HG02973 (cell line): ENCODE measurements around the gene PREX1.

Experiments used
- ATAC-seq: cut with Tn5 transposase; IDR thresholded peaks from one replicate; pipeline ENCODE4 v1.9.1; 2021; ENCODE audit warnings: moderate library complexity; ENCODE audit not compliant: unreplicated experiment

The PREX1 gene

DNA sequence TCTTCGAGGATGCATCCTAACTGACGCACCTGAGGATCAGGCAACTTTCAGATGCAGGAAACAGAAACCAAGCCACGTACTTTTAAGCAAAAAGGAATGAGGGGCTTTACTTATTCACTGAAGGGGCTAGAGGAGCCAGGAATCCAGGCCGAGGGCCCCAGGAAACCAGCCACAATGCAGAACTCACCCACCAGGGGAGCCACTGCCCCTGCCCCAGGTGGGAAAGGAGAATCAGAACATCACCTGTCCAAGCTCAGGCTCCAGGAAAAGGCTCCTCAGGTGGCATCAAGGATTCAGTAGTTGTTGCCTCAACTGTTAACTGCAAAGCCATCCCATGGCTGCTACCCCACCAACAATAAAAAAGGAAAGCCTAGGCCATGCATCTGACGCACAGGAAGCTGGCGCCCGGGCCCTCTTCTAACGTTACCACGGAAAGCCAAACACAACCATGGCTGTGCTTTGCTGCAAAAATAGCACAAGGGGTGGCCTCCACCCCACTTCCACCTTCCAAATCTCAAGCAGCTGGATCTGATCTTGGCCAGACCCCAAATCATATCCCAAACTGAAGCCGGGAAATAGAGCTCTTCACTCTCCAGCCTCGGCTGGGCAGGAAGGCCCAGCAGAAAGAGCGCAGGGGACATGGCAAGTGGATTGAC is 121.0 kb downstream of the PREX1 start:
- no peak for ATAC-seq

DNA sequence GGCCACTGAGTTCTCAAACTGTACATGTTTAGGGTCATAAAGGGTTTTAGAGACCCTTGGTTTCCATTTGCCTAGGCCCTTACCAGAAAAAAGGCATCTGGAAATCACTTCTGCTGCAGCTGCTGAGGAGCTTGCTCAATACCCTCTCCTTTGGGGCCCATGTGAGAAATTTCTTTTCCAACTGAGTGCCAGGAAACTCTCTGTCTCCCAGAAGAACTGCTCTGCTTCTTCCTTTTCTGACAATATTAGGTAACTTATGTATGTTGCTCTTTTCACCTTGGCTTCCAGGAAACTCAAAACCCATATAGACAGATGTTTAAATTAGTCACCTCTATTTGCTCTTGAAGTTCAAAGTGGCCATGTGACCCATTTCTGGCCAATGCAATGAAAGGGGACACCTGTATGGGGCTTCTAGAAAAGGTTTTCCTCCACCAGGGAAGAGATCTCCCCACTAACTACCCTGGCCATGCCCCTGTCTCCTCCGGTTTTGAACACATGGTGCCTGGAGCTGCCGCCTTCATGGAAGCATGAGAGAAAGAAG is 121.6 kb downstream of the PREX1 start:
- no peak for ATAC-seq

DNA sequence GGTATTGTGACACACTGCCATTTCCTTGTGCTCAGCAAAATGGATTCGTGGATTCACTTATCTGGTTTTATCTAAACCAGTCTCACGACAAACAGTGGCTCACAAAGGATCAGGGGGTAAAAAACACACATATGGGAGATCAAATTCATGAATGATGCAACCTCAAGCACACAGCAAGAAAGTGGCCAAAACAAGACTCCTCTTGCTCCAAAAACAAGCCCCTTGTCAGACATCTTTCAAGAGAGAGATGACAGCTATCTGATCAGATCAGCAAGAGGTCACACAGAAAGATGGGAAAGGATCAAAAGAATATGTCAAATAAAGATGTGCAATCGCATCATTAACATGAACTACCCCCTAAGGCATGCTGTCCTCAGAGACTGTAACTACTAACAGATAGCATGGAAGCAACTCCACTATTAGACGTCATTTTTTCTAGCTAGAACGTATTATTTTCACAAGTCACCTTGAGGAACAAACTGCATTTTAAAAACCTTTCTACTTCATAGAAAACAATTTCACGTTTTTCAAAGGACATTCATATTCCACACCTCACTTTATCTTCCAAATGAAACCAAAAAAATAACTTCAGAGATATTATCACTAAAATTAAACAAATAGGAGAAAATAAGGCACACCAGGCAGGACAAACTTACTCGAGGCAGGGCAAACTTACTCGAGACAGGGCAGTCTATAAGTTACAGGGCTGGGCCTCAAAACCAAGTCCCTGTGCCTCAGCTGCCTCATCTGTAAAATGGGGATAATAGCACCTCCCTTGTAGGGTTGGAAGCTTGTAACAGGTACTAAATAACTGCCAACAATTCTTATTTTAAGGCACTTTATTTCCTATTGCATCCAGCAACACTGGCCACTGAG is 122.3 kb downstream of the PREX1 start:
- no peak for ATAC-seq

DNA sequence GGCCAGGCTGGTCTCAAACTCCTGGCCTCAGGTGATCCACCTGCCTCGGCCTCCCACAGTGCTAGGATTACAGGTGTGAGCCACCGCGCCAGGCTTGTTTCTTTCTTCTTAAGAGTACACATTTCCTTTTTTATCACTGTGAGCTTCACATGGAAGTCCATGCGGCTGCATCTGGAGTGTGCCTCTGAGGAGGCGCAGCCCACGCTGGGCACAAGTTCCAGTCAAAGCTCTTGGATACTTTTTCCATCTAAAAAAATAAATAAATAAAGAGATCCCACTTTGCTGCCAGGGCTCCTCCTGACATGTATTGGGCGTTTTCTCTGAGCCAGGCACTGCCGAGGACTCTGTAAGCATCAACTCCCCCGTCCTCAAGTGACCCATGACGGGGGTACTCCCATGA is 123.0 kb downstream of the PREX1 start:
- no peak for ATAC-seq

DNA sequence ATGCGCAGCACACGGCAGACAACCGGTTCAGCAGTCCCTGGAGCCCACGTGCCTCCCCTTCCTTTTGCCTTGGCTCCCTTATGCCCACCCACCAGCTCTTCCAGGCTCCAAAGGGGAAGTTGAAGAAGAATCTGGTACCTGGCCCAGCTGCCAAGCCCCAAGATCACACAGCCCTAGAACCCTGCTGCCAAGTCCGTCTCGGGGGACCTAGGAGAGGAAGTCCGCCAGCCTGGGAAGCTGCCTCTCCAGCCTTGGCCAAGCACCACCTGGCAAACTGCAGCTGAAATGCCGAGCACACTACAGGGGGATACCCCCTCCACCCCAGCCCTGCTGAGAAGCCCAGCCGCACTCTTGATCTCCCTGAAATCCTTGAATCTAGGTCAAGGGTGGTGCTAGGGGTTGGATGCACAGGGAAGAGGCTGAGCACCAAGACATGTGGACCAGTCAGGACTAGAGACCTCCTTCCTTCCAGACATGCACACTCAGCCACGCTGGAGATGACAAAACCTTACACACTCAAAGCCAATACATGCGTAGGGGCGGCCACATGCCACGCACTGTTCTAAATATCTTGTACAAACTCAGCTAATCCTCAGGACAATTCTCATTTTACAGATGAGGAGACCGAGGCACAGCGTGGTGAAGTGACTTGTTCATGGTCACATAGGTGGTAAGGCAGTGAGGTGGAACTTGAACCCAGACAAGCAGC is 124.1 kb downstream of the PREX1 start:
- ATAC-seq, result no peak

DNA sequence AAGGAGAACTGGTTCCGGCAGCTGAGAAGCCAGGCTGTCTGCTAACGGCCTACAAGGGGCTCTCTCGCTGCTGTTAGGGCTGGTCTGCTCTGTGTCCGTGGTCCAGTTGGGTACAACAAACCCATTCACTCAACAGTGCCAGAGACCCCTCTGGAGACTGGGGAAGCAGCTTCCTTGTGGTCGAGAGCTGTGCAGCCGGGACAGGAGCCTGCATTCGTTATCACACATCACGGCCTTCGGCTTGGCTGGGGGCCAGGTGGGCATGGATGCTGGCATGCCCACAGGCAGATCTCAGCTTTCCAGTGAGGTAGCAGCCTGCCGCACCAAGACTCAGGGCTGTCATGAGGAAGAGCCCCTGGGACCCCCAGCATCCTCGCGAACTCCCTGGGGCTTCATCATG is 124.7 kb downstream of the PREX1 start:
- ATAC-seq, result no peak

DNA sequence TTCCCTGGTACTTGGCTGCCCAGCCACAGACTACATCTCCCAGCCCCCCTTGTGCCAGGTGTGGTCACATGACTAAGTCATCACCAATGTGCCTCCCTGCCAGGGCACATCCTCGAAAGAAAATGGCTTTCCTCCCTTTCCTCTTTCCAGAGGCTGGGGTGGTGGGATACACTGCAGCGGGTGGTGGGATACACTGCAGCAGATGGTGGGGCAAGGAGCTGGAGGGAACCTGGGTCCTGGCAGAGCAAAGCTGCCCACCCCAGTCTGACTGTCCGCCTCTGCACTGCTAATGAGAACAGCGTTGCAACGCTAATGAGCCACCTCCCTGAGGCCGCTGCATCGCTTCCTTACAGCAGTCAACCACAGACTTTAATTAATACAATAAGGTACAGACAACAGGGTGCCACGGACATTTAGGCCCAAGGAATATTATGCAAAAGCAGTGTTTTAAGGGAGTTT is 125.3 kb downstream of the PREX1 start:
- no peak for ATAC-seq

DNA sequence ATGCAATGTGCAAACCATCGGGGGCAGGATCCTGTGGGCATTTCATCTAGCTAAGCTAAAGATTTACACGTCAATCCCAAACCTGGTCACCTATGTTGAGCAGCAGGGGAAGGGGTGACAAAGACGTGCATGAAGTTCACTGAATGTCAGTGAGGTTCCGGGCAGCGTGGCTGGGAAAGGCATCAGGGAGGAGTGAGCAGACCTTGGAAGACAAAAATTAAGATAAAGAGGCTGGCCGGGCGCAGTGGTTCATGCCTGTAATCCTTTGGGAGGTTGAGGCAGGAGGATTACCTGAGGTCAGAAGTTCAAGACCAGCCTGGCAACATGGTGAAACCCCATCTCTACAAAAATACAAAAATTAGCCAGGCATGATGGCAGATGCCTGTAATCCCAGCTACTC is 126.1 kb downstream of the PREX1 start:
- no peak for ATAC-seq

DNA sequence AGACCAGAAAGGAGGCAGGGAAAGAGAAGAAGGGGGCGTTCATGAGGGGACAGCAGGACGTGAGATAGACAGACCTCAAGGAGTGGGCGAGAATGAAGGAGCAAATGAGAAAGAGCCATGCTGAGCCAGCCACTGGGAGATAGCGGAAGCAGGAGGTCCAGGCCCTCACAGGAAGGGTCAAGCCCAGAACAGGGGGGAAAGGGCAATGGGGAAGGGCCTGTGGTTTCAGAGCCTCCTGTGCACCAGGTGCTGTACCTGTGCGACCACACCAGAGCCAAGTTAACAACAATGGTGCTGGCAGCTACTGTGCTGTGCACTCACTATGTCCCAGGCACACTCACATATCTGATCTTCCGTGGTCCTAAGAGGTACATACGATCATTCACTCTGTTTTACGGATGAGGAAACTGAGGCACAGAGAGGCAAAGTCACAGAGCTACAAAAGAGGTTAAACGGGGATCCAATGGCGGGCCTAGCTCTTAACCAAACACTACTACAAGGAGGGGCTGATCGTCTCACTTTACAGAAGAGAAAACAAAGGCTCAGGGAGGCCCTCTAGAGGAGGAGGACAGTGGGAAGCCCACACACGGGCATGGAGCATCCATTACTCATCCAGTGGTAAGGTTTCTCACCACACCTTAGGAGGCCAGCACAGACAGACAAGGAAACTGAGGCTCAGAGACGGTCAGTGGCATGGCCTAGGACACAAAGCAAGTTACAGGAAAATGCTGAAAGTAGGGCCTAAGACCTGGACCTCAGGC is 129.1 kb downstream of the PREX1 start:
- no peak for ATAC-seq

DNA sequence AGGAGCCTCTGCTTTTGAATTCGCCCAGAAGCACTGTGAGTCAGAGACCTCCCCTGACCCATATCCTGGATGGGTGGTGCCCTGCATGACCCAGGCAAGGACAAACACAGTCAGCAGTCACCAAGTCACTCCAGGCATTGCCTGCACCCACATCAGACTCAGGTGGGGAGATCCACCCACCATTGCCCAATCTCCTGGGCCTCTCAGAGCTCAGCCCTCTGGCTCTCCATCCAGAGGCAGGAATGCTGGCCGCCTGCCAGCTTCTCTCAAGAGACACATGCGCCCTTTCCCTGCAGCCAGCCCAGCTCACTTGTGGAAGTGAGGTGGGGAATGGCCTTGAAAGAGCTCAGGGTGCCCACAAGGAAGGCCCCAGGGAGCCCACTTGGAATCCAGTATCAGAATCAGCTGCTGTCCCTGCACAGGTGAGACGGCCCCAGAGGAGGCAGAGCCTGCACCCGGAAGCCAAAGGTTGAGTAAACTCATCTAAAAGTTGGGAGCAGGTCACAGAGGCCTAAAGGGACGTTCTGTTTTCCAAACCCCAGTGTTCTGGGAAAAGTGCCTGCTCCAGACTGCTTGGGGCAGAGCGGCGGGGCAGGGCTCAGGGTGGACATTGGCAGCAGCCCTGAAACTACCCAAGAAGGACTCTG is 129.8 kb downstream of the PREX1 start:
- ATAC-seq, result no peak

DNA sequence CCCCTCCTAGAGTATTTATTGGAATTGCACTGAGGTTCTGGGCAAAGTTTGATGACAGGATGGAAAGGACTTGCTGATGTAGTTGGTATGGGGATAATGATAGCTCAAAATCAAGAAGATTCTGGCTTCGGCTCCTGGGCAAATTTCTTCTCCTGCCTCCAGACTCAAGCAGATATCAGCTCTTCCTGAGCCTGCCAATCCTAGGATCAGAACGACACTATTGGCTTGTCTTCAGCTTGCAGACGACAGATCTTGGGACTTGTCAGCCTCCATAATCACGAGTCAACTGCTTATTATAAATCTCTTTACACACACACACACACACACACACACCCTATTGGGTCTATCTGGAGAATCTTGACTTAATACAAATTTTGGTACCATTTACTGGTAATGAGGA is 131.1 kb downstream of the PREX1 start:
- ATAC-seq, result no peak

DNA sequence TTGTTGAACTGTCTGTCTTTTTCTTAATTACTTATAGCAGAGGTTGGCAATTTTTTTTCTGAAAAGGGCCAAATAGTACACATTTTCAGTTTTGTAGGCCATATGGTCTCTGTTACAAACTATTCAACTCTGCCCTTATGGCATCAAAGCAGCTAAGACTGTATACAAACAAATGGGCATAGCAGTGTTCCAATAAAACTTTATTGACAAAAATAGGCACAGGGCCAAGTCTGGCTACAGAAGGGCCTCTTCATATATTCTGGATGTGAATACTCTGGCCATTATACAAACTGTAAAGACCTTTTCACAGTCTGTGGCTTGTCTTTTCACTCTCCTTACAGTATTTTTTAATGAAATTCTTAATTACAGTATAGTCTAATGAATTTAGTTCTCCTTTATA is 132.1 kb downstream of the PREX1 start:
- ATAC-seq, result no peak

DNA sequence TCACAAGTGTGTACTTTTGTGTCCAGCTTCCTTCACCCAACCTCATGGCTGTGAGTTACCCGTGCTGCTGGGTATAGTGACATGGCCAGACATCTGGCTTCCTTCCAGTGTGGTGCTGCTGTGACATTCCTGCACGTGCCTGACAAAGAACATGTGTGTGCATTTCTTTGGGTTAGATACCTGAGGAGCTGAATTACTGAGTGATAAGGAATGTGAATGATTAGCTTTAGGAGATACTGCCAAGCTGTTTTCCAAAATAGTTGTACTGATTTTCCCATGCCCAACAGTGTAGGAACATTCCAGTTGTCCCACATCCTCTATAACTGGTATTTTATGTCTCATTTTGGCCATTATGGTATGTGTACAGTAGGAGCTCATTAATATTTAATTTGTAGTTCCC is 132.5 kb downstream of the PREX1 start:
- ATAC-seq, result no peak

DNA sequence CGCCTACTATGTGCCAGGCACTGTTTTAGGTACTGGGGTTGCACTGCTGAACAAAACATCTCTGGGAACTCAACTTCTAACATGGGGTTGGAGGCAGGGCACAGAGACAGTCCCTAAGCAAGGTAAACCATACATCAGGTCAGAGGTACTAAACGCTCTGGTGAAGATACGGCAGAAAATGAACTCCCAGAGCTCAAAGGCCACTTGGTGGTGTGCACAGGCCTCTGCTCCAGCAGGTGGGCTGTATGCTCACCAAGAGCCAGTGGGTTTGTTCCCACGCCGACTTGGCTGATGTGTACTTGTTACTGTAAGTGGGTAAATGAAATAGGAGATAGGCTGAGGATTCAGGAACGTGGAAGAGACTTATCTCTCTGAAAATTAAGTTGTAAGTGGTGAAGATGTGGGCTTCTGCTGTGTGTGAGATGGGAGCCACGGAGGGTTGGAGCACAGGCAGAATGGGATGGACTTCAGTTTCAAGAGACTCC is 133.4 kb downstream of the PREX1 start:
- no peak for ATAC-seq

DNA sequence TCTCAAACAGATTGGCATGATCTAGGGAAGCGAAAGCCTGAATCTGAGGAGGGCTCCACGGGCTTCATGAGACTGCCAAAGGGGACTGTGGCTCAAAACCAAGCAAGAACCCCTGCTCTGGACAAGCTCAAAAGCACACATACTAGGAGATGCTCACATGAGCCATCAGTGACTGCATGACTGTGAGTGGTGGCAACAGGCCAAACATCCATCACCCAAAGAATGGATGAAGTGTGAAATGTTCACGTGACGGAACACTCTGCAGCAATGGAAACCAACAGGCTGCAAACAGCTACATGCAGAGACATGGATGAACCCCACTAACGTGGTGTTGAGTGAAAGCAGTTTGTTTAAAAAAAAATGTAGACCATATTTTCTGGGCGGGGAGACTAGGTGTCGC is 136.3 kb downstream of the PREX1 start:
- ATAC-seq, result no peak

DNA sequence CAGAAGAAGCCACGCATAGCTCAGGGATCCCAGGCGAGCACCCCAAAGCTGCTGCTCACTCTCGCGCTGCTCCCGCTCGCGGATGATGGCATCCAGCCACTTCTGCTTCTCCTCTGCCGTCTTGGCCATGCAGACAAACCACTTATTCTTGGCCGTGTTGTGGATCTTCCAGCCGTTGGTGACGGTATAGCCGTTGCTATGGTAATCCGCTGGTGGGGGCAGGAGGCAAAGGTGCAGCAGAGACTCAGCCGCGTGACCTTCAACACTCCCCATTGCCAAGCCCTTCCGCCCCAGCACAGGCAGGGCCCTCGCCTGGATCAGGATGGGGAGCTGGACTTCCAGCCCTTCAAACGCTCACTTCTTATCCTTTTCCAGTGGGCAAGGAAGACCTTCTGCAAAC is 136.9 kb downstream of the PREX1 start:
- ATAC-seq, result no peak

DNA sequence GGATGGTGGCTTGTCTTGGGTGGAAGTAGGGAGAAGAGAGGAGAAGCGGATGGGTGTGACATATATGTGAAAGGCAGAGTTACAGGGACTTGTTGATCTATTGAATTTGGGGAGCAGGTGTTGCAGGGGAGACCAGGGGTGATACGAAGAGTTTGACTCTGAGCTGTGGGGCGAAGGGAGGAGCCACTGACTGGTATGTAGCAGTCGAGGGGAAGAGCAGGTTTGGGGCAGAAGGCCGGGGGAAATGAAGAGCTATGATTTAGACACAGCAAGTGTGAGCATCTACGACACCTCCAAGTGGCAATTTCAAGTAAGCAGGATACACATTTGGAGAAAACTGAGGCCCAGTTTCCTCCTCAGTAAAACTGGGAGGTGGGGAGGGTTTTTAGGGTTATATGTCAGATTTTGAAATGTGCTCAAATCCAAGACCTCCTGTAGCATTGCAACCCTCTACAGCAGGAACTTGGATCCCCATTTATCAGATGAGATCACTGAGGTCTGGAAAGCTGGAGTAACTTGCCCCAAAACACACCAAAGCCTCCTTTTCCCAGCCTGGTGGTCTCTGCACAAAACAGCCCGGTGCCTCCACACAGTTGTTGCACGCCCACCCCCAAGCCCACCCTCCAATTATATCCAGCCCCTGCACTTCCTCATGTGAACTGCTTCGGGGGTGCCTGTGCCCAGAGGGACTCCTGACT is 137.8 kb downstream of the PREX1 start:
- ATAC-seq, result no peak

DNA sequence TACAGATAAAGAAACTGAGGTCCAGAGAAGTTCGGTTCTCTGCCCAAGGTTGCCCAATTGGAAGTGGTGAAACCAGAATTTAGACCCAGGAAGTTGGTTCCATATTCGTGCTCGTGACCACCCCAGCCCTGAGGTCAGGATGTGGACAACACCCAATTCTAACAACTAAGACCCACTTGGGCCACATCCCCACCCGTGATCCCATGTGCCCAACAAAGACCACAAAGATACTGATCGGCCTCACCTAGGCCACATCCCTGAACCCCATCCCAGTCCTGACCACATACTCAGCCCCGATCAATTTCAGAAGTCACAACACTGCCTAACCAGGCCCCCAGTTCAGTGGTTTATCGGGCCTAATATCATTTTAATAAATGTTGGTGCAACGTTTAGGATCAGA is 138.4 kb downstream of the PREX1 start:
- no peak for ATAC-seq

DNA sequence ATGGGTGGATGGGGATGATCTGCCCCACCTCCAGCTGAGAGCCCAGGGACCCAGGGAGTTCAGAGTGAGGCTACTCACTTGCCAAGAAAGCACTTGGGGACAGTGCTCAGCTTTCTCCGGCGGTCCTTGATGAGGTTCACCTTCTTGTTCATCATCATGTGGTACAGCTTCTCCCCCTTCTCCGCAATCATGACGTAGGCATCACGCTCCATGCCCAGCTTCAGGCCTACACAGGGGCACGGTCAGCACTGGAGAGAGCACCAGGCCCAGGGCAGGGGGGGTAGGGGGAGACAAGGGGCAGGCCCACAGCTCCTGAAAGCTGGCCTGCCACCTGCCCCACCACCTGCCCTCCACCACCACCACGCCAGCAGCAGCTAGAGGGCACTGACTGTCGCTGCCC is 139.2 kb downstream of the PREX1 start:
- no peak for ATAC-seq
